WTC11 (cell line): ENCODE data around the gene TMEM97. TPM values are rescaled to one million over a fixed set of nuclear protein-coding genes. Genes with fewer than 3 reads are reported as not detected.

Experiments
- ARID4B ChIP-seq: sonication (generic); formaldehyde crosslinking; IDR thresholded peaks from 2 replicates; pipeline ENCODE4 v1.8.0; 2023; ENCODE audit warnings: missing genetic modification reagents, mild to moderate bottlenecking, borderline replicate concordance
- E2F1 ChIP-seq: sonication (generic); formaldehyde crosslinking; IDR thresholded peaks from 2 replicates; pipeline ENCODE4 v1.8.0; 2022; ENCODE audit warnings: mild to moderate bottlenecking, missing genetic modification reagents
- FOXK1 ChIP-seq: sonication (generic); formaldehyde crosslinking; IDR thresholded peaks from 2 replicates; pipeline ENCODE4 v1.8.0; 2022; ENCODE audit warnings: mild to moderate bottlenecking, moderate library complexity, missing genetic modification reagents
- HMGA2 ChIP-seq: fragments of 250-450 bp; sonication (Bioruptor Pico); IDR thresholded peaks from 2 replicates; pipeline ENCODE4 v1.4.0; 2021; ENCODE audit warnings: mild to moderate bottlenecking, moderate library complexity
- MAX ChIP-seq: sonication (generic); formaldehyde crosslinking; IDR thresholded peaks from 2 replicates; pipeline ENCODE4 v1.8.0; 2022; ENCODE audit warnings: mild to moderate bottlenecking, missing genetic modification reagents
- NFYB ChIP-seq: sonication (generic); formaldehyde crosslinking; conservative IDR thresholded peaks from 2 replicates; pipeline ENCODE4 v1.8.0; 2022; ENCODE audit warnings: low read depth, missing genetic modification reagents
- NR1H2 ChIP-seq: sonication (generic); formaldehyde crosslinking; IDR thresholded peaks from 2 replicates; pipeline ENCODE4 v1.9.0; 2021; ENCODE audit warnings: mild to moderate bottlenecking, moderate library complexity, missing genetic modification reagents
- NR2C2 ChIP-seq: sonication (generic); formaldehyde crosslinking; IDR thresholded peaks from 2 replicates; pipeline ENCODE4 v1.8.0; 2022; ENCODE audit warnings: mild to moderate bottlenecking, missing genetic modification reagents
- NR3C1 ChIP-seq: sonication (generic); formaldehyde crosslinking; conservative IDR thresholded peaks from 2 replicates; pipeline ENCODE4 v1.8.1; 2023; ENCODE audit warnings: low read depth, mild to moderate bottlenecking, missing genetic modification reagents
- PREB ChIP-seq: sonication (generic); formaldehyde crosslinking; IDR thresholded peaks from 2 replicates; pipeline ENCODE4 v1.8.1; 2022; ENCODE audit warnings: mild to moderate bottlenecking, missing genetic modification reagents, moderate library complexity, borderline replicate concordance
- RELA ChIP-seq: sonication (generic); formaldehyde crosslinking; IDR thresholded peaks from 2 replicates; pipeline ENCODE4 v1.8.1; 2022; ENCODE audit warnings: missing genetic modification reagents, mild to moderate bottlenecking, borderline replicate concordance
- RORB ChIP-seq: fragments of 250-450 bp; sonication (Bioruptor Pico); IDR thresholded peaks from 2 replicates; pipeline ENCODE4 v1.9.0; 2021; ENCODE audit warnings: mild to moderate bottlenecking
- SMAD4 ChIP-seq: sonication (generic); formaldehyde crosslinking; IDR thresholded peaks from 2 replicates; pipeline ENCODE4 v1.8.0; 2022; ENCODE audit warnings: mild to moderate bottlenecking, missing genetic modification reagents
- USF1 ChIP-seq: sonication (generic); formaldehyde crosslinking; IDR thresholded peaks from 2 replicates; pipeline ENCODE4 v1.8.0; 2022; ENCODE audit warnings: mild to moderate bottlenecking, missing genetic modification reagents
- USF2 ChIP-seq: sonication (generic); formaldehyde crosslinking; IDR thresholded peaks from 2 replicates; pipeline ENCODE4 v1.8.1; 2023; ENCODE audit warnings: mild to moderate bottlenecking, missing genetic modification reagents, moderate library complexity
- ZBTB21 ChIP-seq: sonication (generic); formaldehyde crosslinking; IDR thresholded peaks from 2 replicates; pipeline ENCODE4 v1.8.1; 2023; ENCODE audit warnings: mild to moderate bottlenecking, missing genetic modification reagents, borderline replicate concordance
- ZMAT4 ChIP-seq: fragments of 250-450 bp; sonication (Bioruptor Pico); IDR thresholded peaks from 2 replicates; pipeline ENCODE4 v1.9.0; 2021; ENCODE audit warnings: mild to moderate bottlenecking
- ZNF121 ChIP-seq: sonication (generic); formaldehyde crosslinking; IDR thresholded peaks from 2 replicates; pipeline ENCODE4 v1.8.0; 2023; ENCODE audit warnings: missing genetic modification reagents
- ZNF317 ChIP-seq: sonication (generic); formaldehyde crosslinking; IDR thresholded peaks from 2 replicates; pipeline ENCODE4 v1.8.1; 2023; ENCODE audit warnings: low read depth, mild to moderate bottlenecking, moderate library complexity, missing genetic modification reagents, borderline replicate concordance
- ZNF512 ChIP-seq: sonication (generic); formaldehyde crosslinking; IDR thresholded peaks from 2 replicates; pipeline ENCODE4 v1.8.1; 2022; ENCODE audit warnings: missing genetic modification reagents, borderline replicate concordance
- ZNF532 ChIP-seq: fragments of 250-450 bp; sonication (Bioruptor Pico); IDR thresholded peaks from 2 replicates; pipeline ENCODE4 v1.9.0; 2021; ENCODE audit warnings: mild to moderate bottlenecking, borderline replicate concordance
- total RNA-seq: library from RNA; stranded (reverse); gene quantifications from 3 replicates; pipeline ENCODE4 v1.2.3, GENCODE V29; 2021

Gene TMEM97
- total RNA-seq, 1 experiment from 2014 or later = 68.0 TPM

- no peak for TF ChIP-seq E2F1
- TF ChIP-seq ARID4B (CRISPR knock-in tag) = no peak; the same call in 1 of the 2 replicates
- TF ChIP-seq USF1 (CRISPR knock-in tag) = peak; percentile 98
- TF ChIP-seq SMAD4 (CRISPR knock-in tag) = no peak
- TF ChIP-seq ZNF532 (CRISPR knock-in tag) = no peak
- 0 out of 2 replicates have a peak, but pooled peaks have one; percentile 20 for TF ChIP-seq NR3C1 (CRISPR knock-in tag)
- TF ChIP-seq RORB = no peak
- TF ChIP-seq ZBTB21 (CRISPR knock-in tag) = no peak
- TF ChIP-seq FOXK1 (CRISPR knock-in tag) = peak; percentile 98
- peak; percentile 99 for TF ChIP-seq USF2 (CRISPR knock-in tag)
- TF ChIP-seq ZNF121 = no peak
- TF ChIP-seq NR1H2 (CRISPR knock-in tag) = no peak
- TF ChIP-seq PREB (CRISPR knock-in tag) = no peak
- TF ChIP-seq ZNF317 (CRISPR knock-in tag) = no peak
- no peak for TF ChIP-seq ZMAT4
- TF ChIP-seq NR2C2 (CRISPR knock-in tag) = no peak
- TF ChIP-seq MAX (CRISPR knock-in tag) = peak; percentile 69; the same call in 1 of the 2 replicates
- TF ChIP-seq HMGA2 (CRISPR knock-in tag) = no peak
- no peak for TF ChIP-seq NFYB (CRISPR knock-in tag)
- TF ChIP-seq RELA (CRISPR knock-in tag) = peak; percentile 24; the same call in 1 of the 2 replicates
- no peak for TF ChIP-seq ZNF512
Measured at GRCh38 chr17:28357061-28357900, 38.3 kb downstream of the TMEM97 start, which contains the start of gene POLDIP2 (continued).
